Effector memory CD8-positive, alpha-beta T cell (primary cell): Measurements from ENCODE around the gene KDM4B.

ENCODE experiments used
- ATAC-seq: fragments of 150-1000 bp; cut with Tn5 transposase; replicated peaks from 2 replicates; pipeline ENCODE4 v1.10.0; 2021; ENCODE audit warnings: mild to moderate bottlenecking, moderate library complexity
- DNase-seq, 3 experiments: peaks; one replicate each; pipeline ENCODE4 v3.0.0; 2021
- H3K27ac Mint-ChIP-seq, 2 donors: one replicate each; pipeline ENCODE4 v1.8.0; 2022; ENCODE audit warnings: mild to moderate bottlenecking in 2 of 2, mixed read lengths in 2 of 2, moderate library complexity in 2 of 2
- H3K27me3 Mint-ChIP-seq, 2 donors: one replicate each; pipeline ENCODE4 v1.8.0; 2022; ENCODE audit warnings: mixed read lengths in 2 of 2
- H3K36me3 Mint-ChIP-seq: one replicate; pipeline ENCODE4 v1.8.0; 2022; ENCODE audit warnings: mild to moderate bottlenecking, moderate library complexity, mixed read lengths; ENCODE audit not compliant: insufficient read depth
- H3K4me1 Mint-ChIP-seq, 2 donors: one replicate each; pipeline ENCODE4 v1.8.0; 2022; ENCODE audit warnings: low read depth in 2 of 2, mixed read lengths in 2 of 2
- H3K4me3 Mint-ChIP-seq, 2 donors: one replicate each; pipeline ENCODE4 v1.8.0; 2022; ENCODE audit warnings: mild to moderate bottlenecking in 2 of 2, mixed read lengths in 2 of 2, moderate library complexity in 2 of 2
- H3K9me3 Mint-ChIP-seq, 2 donors: one replicate each; pipeline ENCODE4 v1.8.0; 2022; ENCODE audit warnings: mixed read lengths in 2 of 2

Gene KDM4B

GRCh38 chr19:5075597-5075996, 106.7 kb downstream of the KDM4B start:
- DNase-seq: peak in 2 of 3 experiments; percentile 14 to 41
- peaks cover 45 to 47% of the 10 kb centered on the region in 2 donors for H3K4me1 Mint-ChIP-seq
- peak; percentile 54 for ATAC-seq
- peak overlapping the region; percentile 53 to 66 for H3K4me3 Mint-ChIP-seq
- peaks cover 25% of the 10 kb centered on the region for H3K36me3 Mint-ChIP-seq
- no peaks in the 10 kb centered on the region for H3K27me3 Mint-ChIP-seq
- H3K27ac Mint-ChIP-seq: peak overlapping the region; percentile 71 to 82
- no peaks in the 10 kb centered on the region for H3K9me3 Mint-ChIP-seq

GRCh38 chr19:5076440-5077208, 107.7 kb downstream of the KDM4B start:
- peak overlapping the region in 1 of 2 donors; percentile 82 for H3K27ac Mint-ChIP-seq
- H3K36me3 Mint-ChIP-seq: peaks cover 28% of the 10 kb centered on the region
- ATAC-seq (no peak), DNase-seq (no peak)
- H3K9me3 Mint-ChIP-seq: no peaks in the 10 kb centered on the region
- no peaks in the 10 kb centered on the region for H3K27me3 Mint-ChIP-seq
- H3K4me1 Mint-ChIP-seq: peaks cover 40 to 47% of the 10 kb centered on the region in 2 donors
- no peak overlapping the region for H3K4me3 Mint-ChIP-seq

GRCh38 chr19:5077209-5077515, 108.2 kb downstream of the KDM4B start:
- ATAC-seq (no peak), DNase-seq (no peak)
- H3K4me3 Mint-ChIP-seq: peak overlapping the region; percentile 31 to 46
- H3K27ac Mint-ChIP-seq: peak overlapping the region; percentile 82
- peaks cover 26% of the 10 kb centered on the region for H3K36me3 Mint-ChIP-seq
- no peaks in the 10 kb centered on the region for H3K9me3 Mint-ChIP-seq
- peaks cover 40 to 47% of the 10 kb centered on the region in 2 donors for H3K4me1 Mint-ChIP-seq
- H3K27me3 Mint-ChIP-seq: no peaks in the 10 kb centered on the region

- DNase-seq: peak; percentile 22 to 54 (median 30)
- Mint-ChIP-seq H3K4me1 (peaks cover 36 to 43% of the 10 kb centered on the region in 2 donors), H3K27ac (peak overlapping the region; percentile 82), H3K4me3 (peak overlapping the region; percentile 31 to 46), H3K36me3 (peaks cover 31% of the 10 kb centered on the region), H3K27me3 (no peaks in the 10 kb centered on the region), H3K9me3 (no peaks in the 10 kb centered on the region)
- ATAC-seq: peak; percentile 77
These were observed 109.3 kb downstream of the KDM4B start for GRCh38 chr19:5078182-5078581.

GRCh38 chr19:5078666-5079065, 109.8 kb downstream of the KDM4B start:
- Mint-ChIP-seq H3K9me3 (no peaks in the 10 kb centered on the region), H3K27me3 (no peaks in the 10 kb centered on the region), H3K4me1 (peaks cover 33 to 40% of the 10 kb centered on the region in 2 donors), H3K27ac (peak overlapping the region in 1 of 2 donors; percentile 82), H3K36me3 (peaks cover 32% of the 10 kb centered on the region), H3K4me3 (no peak overlapping the region)
- DNase-seq: no peak
- peak; percentile 6 for ATAC-seq

- H3K27me3 Mint-ChIP-seq: no peaks in the 10 kb centered on the region
- ATAC-seq (no peak), DNase-seq (no peak)
- H3K4me3 Mint-ChIP-seq: no peak overlapping the region
- peaks cover 27 to 34% of the 10 kb centered on the region in 2 donors for H3K4me1 Mint-ChIP-seq
- H3K9me3 Mint-ChIP-seq: no peaks in the 10 kb centered on the region
- H3K36me3 Mint-ChIP-seq: peaks cover 34% of the 10 kb centered on the region
- H3K27ac Mint-ChIP-seq: no peak overlapping the region
These were observed 110.3 kb downstream of the KDM4B start for GRCh38 chr19:5079071-5079774.

DNA sequence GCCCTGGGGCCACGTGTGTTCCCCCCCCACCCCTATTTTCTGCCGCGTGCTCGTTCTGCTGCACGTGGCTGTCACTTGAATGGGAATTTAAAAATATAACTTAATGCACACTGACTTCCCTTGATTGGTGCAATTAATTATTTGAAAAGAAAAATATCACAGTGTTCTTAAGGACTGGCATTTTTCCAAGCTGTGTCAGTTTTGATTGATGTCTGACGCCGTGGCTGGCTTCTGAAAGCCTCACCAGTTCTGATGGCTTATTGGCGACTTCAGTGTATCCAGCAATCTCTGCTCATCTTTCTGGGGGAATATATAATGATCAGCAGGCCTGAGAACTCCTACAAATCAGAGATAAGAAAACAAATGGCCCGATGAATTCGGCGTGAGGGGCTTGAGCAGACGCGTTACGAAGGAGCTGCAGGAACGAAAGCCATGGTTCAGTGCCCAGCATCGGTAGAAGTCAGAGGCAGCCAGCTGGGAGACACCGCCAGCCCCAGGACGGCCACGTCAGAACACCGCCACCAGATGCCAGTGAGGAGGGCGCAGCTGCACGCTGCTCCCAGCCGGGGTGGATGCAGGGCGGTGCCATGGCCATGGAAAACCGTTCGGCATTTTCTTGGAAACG, 111.2 kb downstream of the KDM4B start:
- Mint-ChIP-seq H3K27ac (no peak overlapping the region), H3K36me3 (peaks cover 37% of the 10 kb centered on the region), H3K4me3 (no peak overlapping the region), H3K9me3 (no peaks in the 10 kb centered on the region), H3K4me1 (peaks cover 19 to 27% of the 10 kb centered on the region in 2 donors), H3K27me3 (no peaks in the 10 kb centered on the region)
- no peak for DNase-seq
- ATAC-seq: no peak

DNA sequence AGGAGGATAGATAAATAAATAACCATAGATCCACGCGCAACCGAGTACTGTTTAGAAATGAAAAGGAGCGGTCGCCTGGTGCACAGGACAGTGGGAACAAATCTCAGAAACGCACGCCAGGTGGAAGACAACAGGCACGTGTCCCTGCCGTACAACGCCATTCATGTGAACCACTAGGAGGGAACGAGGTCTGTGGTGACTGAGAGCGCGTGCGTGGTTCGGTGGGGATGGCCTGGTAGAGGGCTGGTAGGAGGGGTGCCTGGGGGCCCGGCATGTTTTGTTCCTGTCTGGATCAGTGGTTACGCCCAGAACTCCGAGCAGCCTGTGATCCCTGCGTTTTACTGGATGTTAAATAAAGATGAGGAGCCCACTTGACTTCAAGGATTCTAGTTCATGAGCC, 111.9 kb downstream of the KDM4B start:
- Mint-ChIP-seq H3K9me3 (no peaks in the 10 kb centered on the region), H3K27me3 (no peaks in the 10 kb centered on the region)

DNA sequence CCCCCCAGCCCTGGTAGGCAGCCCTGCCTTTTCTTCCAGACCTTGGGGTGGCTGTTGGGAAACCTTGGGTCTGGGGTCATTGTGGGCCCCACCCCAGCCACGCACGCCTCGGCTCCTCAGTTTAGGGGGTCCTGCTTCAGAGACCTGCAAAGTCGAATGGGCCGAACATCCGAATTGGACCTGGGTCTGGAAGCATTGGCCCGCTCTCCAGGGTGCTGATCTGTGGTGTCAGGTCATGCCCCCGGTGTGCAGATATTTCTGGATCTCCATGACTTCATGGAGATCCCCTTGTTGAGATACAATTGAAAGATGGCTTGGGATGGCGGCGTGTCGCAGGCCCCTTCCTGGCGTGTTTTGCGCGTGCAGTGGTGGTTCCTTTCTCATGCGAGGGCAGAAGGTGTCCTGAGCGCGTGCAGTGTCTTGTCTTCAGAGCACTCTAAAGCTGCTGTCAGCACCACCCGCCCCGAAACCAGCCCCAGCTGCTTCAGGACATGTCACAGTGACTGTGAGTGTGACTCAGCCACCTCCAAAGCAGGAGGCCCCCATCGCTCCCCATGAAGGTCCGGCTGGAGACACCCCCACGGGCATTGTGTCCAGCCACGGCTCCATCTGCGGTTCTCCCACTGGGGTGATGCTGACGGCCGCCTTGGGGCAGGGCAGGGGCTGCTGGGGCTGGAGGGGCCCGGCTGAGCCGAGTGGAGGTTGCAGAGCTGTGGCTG, 112.7 kb downstream of the KDM4B start:
- DNase-seq (no peak), ATAC-seq (no peak)
- Mint-ChIP-seq H3K9me3 (no peaks in the 10 kb centered on the region), H3K4me3 (no peak overlapping the region), H3K4me1 (peaks cover 13 to 26% of the 10 kb centered on the region in 2 donors), H3K36me3 (peaks cover 37% of the 10 kb centered on the region), H3K27me3 (no peaks in the 10 kb centered on the region), H3K27ac (no peak overlapping the region)

More for the DNA sequence above, 111.9 kb downstream of the KDM4B start:
- Mint-ChIP-seq H3K27ac (no peak overlapping the region), H3K4me3 (no peak overlapping the region), H3K4me1 (peaks cover 15 to 22% of the 10 kb centered on the region in 2 donors), H3K36me3 (peaks cover 37% of the 10 kb centered on the region)
- no peak for DNase-seq
- ATAC-seq: no peak

GRCh38 chr19:5083547-5083965, 114.6 kb downstream of the KDM4B start:
- Mint-ChIP-seq H3K9me3 (no peaks in the 10 kb centered on the region), H3K27ac (no peak overlapping the region), H3K4me1 (peaks cover 3 to 12% of the 10 kb centered on the region in 2 donors), H3K4me3 (no peak overlapping the region), H3K27me3 (no peaks in the 10 kb centered on the region), H3K36me3 (peaks cover 31% of the 10 kb centered on the region)
- no peak for DNase-seq
- no peak for ATAC-seq

- peaks cover 3 to 7% of the 10 kb centered on the region in 2 donors for H3K4me1 Mint-ChIP-seq
- H3K9me3 Mint-ChIP-seq: no peaks in the 10 kb centered on the region
- peaks cover 20% of the 10 kb centered on the region for H3K36me3 Mint-ChIP-seq
- no peak for ATAC-seq
- H3K27ac Mint-ChIP-seq: peak overlapping the region in 1 of 2 donors; percentile 93
- peak overlapping the region in 1 of 2 donors; percentile 64 for H3K4me3 Mint-ChIP-seq
- DNase-seq: no peak
- H3K27me3 Mint-ChIP-seq: no peaks in the 10 kb centered on the region
These were observed 116.7 kb downstream of the KDM4B start for GRCh38 chr19:5085566-5085965.

GRCh38 chr19:5086230-5086629, 117.3 kb downstream of the KDM4B start:
- peaks cover 16% of the 10 kb centered on the region for H3K36me3 Mint-ChIP-seq
- ATAC-seq: peak; percentile 93
- H3K9me3 Mint-ChIP-seq: no peaks in the 10 kb centered on the region
- peak overlapping the region in 1 of 2 donors; percentile 93 for H3K27ac Mint-ChIP-seq
- no peaks in the 10 kb centered on the region for H3K27me3 Mint-ChIP-seq
- peak in 2 of 3 experiments; percentile 6 to 53 for DNase-seq
- H3K4me3 Mint-ChIP-seq: peak overlapping the region; percentile 14 to 64
- H3K4me1 Mint-ChIP-seq: peaks cover 3 to 7% of the 10 kb centered on the region in 2 donors
